ENCODE data around the gene SEMA5A.

The SEMA5A gene

DNA sequence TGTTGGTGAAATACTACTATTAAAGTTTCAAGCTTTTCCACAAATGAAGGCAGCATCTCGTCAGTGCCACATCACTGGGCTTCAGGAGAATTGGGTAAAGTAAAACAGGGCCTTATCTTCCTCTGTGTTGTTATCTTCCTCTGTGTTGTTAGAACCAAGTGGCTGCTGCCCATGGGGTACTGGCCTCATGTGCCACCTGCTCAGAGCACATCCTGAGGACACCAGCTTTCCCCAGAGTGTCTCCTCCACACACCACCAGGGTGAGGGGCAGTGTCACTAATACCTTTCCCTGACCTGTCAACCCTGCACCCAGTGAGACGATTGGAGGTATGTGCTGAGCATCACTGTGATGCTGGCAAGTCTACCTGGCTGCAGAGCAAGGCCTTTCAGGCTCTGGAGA is 499.9 kb downstream of the SEMA5A start:
- DNase-seq, result no peak

DNA sequence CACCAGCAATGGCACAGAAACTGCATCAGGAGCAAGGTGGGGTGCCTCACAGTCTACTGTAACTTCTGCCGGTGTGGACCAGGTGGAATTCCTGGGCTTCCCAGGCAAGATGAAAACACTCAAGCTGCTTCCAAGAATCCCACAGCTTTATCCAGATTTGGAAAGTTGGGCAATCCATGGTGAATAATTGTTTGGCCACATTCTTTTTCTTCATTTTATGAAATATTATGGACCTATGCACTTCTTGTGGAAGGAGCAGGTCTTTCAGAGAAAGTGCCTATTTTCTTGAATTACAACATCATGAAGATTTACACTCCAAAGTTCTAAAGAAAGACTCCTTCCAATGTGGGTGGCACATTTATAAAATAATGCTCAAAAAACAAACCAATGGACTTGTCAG is 503.6 kb downstream of the SEMA5A start:
- DNase-seq, result no peak

DNA sequence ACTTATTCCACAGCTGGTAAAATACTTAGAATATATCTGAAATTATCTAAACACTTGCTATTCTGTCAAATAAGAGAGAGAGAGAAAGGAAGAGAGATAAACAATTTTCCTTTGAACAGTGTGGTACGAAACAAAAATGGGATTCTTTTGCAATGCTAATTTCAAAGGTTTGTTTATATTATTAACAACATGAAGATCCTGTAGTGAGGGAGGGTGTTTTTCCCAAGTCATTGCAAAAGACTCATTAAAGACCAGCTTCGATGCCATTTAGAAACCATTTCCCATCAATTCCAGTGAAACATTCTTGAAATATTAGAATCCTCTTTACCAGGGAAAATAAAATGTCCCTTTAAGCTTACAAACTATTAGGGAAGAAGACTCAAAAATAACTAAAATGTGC is 505.4 kb downstream of the SEMA5A start:
- no peak for DNase-seq

DNA sequence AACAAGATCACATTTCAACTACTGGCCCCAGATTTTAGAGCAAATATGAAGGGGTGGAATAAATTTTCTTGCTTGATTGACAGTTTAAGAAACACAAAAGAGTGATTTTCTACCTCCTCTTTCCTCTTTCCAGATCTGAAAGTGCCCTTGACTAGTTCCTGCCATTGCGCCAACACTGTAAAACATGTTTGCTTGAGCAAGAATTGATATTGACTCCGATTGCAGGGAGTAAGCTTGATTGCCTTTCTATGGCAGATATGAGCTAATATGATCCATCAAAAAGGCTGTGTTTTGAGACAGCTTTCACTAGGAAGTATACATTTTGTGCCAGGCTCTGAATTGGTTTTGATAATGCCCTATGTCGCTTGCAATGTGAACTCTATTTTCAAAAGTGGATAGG is 508.8 kb downstream of the SEMA5A start:
- no peak for DNase-seq

DNA sequence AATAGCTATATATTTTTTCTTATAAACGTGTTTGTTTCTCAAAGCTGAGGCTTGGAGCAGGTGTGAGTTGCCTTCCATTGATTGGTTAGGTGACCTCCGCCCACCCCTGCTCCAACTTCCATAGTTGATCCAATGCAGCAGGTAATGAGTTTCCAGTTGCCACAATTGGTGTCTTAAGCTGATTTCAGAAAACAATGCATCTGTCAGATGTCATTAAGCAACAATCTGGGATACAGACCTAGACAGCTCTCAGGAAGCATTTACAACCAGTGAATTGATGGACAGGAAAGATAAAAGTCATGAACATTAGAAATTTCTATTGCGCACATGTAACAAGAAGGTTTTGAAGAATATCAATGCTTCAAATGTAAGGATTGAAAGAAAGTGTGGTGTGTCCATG is 510.5 kb downstream of the SEMA5A start:
- DNase-seq, result no peak

DNA sequence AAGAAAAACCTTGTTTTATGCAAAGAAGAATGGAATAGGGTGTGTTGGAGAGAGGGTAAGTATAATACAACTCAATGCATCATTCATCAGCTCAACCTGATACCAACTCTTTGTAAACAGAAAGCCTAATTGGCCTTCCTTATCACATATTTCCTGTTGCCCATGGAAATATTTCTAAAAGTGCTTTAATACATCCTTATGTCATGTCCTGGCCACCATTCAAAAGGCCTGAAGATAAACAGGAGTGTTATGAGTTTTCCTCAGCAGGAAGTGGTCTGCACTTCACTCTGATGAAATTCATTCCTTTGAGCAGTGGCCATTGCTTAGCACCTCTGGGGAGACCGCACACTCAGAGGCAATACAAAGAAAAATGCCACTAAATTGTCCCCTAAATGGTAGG is 511.2 kb downstream of the SEMA5A start:
- no peak for DNase-seq

DNA sequence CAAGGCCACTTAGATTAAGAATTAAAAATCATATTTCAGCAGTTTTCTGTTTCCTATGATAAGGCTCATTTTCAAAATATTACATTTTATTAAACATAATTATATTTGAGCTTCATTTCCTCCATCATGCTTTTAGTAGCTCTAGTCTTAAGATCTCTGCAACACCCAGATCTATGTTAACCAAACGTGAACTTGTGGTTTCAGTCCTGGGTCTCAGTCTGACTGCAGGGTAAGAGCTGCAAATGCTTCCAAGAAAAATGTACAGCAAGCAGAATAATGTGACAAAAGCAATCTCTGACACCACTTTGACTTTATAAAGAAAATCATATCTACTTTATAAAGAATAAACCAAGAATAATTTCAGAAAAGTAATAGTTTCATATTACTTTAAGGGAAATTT is 512.4 kb downstream of the SEMA5A start:
- DNase-seq, result no peak

DNA sequence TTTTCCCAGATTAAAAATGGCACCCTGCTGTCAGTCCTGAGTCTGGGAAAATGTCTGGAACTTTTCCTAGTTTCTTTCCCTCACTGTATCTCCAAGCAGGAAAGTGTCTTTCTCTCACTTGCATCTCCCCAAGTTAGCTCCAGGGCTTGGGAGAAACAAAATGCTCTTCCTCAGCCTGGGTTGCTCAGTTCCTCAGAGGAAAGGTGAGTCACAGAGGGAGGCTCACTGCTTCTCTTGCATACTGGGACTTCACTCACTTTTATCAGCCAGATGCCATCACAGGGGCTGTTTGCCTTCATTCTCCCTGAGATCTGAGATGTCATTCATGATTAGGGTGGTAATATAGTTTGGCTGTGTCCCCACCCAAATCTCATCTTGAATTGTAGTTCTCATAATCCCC is 519.9 kb downstream of the SEMA5A start:
- DNase-seq, result no peak

DNA sequence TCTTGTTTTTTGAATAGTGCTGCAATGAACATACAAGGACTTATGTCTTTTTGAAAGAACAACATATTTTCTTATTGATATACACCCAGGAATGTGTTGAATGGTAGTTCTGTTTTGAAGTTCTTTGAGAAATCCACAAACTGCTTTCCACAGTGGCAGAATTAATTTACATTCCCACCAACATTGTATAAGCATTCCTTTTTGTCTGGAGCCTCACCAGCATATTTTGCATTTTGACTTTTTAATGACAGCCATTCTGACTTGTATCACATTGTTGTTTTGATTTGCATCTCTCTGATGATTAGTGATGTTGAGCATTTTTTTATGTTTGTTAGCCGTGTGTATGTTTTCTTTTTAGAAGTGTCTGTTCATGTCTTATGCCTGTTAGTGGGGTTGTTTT is 524.9 kb downstream of the SEMA5A start:
- no peak for DNase-seq

DNA sequence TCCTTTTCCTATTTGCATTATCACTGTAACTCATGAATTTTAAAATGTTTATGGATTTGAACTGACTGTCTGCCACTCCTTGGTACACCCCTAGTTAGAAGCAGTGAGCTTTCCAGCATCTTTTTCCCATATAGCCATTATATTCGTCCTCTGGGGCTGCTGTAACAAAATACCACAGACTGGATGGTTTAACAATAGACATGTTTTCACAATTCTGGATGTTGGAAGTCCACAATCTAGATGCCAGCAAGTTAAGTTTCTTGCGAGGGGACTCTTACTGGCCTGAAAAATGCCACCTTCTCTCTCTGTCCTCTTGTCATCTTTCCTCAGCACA is 530.0 kb downstream of the SEMA5A start:
- DNase-seq, result no peak

DNA sequence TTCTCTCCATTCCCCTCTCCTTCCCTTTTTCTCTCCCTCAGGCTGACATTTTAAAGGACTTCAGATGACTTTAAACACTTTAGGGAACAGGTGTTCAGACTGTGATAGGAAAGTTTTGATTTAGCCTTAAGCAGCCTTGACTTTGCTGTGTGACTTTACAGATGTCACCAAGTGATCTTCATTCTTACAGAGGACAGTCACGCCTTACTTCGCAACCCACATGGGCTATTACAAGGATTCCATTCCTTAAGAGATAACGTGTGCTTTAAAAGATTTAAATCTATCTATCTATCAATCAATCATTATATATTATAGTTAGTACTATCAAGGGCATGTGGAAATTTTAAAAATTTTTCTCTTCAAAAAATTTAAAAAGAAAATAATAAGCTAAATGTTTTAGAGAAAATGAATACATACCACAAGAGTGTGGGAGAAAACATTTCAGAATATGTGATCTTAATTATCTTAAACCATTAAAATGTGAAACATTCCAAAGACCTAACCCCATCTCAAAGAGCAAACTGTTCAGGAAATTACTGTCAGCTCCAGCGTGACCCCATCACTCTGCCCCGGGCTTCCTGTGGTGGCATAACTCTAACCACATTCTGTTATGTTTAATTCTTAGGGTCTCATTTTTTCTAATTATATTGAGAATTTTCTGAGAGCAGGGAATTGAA is 530.5 kb downstream of the SEMA5A start:
- DNase-seq, result no peak

DNA sequence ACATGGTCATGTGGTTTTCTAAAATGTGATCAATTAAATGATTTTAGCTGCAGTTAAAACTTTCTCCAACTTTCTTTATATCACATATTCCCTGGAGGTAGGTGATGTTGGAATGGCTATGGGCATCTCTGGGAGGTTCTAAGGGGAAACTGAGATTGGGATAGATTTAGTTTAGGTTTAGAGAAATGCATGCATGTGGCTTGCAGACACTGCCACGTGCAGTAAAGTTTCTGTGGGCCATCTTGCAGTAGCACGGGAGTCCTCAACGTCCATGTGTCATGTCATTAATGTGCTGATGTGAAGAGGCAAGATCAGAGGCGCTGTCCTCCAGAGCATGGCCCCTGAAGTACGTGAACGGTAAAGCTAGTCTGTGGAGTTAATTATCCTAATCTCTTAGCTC is 532.7 kb downstream of the SEMA5A start:
- no peak for DNase-seq

DNA sequence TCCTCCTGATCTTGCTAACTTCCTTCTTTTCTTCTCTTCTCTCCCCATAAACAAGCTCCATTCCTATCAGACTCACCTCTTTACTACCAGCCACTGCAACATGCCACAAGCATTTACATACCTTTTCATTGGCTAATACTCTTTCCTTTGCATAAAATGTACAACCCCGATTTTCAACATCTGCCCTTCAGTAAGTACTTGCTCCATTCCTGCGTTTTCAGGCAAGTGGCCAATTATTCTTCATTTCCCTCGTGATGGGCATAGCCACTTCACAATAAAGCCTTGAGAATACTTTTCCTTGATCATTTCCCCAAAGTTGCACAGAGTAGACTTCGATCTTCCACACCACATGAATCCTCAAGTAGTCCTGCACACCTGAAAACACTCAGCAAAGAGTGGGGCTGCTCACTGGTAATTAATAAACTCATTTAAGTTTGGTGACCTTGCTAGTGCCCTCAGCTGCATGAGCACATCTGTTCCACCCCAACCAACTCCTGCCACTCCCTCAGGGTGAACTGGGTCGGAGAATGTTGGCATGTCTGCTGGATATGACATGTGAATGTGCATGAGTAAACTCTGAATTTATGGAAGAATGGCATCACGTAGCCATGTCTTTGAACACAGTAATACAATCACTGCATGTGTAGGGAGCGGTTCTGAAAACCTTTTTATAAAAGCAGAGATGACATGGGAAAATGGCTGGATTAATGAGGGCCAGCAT is 535.8 kb downstream of the SEMA5A start:
- DNase-seq, result no peak

DNA sequence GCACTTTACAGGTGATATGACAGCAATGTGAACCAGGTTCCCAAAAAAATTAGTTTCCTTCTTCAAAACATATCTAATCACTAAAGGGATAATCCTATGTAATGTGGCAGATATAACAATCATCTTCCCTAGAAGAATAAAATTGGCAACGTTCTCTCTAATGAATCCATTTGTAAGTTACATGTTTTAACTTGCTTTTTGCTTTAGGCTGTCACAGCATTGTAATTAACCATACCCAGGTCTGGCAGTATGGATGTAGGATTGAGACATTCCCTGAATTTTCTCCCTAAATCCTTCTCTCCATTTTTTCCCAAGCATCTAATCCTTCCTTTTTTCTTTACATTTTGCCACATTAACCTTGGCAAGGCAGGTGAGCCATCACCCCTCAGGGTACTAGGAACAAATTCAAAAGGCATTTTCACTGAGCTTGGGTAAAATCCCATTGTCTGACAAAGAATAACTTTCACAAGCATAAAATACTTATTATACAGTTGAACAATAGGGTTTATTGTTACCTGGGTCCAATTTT is 548.3 kb downstream of the SEMA5A start:
- DNase-seq, result no peak

DNA sequence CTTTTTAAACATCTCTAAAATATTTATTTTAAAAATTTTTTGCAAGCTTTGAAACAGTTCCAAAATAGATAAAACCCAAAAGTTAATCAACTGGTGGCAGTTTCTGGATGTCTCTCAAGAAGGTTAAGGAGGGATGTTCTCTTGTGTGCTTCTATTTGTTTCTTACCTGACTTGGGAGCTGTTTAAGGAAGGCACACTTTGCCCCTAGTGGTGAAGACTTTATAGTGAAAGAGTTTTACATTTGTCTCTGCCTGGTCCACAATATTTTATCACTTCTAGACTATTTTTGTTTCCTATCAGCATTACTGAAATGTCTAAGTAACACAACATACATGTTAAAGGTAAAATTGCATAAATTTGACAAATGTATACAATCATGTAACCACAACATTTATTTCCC is 552.8 kb downstream of the SEMA5A start:
- no peak for DNase-seq

All from activated effector memory CD4-positive, alpha-beta T cell treated with Interleukin-2 at 50 U/mL for 16 hours (primary cell).